Hypothalamus (tissue), 51 donors: ENCODE data around the gene ZNF469.

Experiments
- DNase-seq, 51 donors: peaks; one replicate each; lab custom pipeline; 2025; lab: John Stamatoyannopoulos, UW

The ZNF469 gene

DNA sequence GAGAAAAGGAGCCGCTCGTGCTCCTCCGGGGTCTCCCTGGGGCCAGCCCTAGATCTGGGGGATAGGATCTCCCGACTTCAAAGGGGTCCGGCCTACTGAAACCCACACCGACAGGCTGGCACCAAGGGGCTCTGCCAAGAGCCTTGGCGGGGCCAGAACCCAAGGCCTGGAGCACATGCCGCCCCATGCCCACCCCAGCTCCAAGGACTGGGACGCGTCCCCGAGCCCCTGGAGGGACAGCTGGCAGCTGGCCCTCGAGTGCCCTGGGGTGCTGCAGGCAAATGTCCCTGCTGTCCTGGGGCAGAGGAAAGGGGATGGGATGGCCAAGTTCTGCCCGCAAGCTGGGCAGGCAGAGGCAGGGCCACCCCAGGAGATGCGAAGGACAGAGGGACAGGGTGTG lies 38.5 kb downstream of the ZNF469 start:
- no peak for DNase-seq

- DNase-seq, result no peak
These were observed 39.2 kb downstream of the ZNF469 start for GRCh38 chr16:88421871-88422433.

DNA sequence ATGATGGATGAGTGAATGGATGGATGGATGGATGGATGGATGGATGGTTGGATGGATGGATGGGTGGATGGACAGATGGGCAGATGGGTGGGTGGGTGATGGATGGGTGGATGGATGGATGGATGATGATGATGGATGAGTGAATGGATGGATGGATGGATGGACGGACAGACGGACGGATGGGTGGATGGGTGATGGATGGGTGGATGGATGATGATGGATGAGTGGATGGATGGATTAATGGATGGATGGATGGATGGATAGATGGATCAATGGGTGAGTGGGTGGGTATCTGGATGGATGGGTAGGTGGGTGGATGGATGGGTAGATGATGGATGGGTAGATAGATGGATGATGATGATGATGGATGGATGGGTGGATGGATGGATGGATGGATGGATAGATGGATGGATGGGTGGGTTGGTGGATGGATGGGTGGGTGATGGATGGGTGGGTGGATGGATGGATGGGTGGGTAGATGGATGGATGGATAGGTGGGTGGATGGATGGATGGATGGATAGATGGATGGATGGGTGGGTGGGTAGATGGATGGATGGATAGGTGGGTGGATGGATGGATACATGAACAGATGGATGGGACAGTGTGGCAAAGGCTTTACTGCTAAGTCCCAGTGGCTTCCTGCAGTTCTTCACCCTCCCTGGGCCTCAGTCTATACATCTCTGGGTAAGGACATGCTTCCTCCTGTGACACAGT lies 40.1 kb downstream of the ZNF469 start:
- DNase-seq, result no peak

GRCh38 chr16:88423448-88423850 lies 40.7 kb downstream of the ZNF469 start:
- no peak for DNase-seq

GRCh38 chr16:88424587-88425235 lies 42.0 kb downstream of the ZNF469 start:
- peak in 23 of 51 donors; percentile 12 to 59 (median 30) for DNase-seq

DNA sequence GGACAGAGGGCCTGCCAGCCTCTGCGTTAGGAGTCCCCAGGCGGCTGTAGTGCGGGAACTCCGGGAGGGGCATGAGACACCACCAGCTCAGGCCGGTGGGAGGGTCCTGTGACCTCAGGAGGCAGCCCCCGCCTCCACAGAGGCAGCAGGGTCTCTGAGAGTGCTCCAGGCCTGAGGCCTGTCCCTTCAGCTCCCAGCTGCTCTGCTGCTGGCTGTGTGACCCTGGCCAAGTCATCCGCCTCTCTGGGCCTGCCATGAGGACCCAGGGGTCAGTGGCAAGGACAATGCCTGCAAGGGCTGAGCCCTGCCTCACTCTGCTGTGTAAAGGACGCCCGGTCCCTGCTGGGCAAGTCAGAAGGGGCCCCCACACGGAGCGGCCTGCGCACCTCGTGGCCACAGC lies 43.3 kb downstream of the ZNF469 start:
- DNase-seq, result no peak

GRCh38 chr16:88427376-88427775 lies 44.6 kb downstream of the ZNF469 start:
- no peak for DNase-seq

DNA sequence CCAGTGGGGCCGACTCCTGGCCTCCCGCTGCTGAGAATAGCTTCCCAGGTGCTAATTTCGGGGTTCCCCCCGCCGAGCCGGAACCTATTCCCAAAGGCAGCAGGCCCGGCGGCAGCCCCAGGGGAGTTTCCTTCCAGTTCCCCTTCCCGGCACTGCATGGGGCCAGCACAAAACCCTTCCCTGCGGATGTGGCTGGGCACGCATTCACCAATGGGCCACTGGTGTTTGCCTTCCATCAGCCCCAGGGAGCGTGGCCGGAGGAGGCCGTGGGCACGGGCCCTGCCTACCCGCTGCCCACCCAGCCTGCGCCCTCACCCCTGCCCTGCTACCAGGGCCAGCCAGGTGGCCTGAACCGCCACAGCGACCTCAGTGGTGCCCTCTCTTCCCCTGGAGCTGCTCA lies 45.4 kb downstream of the ZNF469 start:
- peak in 1 of 51 donors; percentile 11 for DNase-seq

DNA sequence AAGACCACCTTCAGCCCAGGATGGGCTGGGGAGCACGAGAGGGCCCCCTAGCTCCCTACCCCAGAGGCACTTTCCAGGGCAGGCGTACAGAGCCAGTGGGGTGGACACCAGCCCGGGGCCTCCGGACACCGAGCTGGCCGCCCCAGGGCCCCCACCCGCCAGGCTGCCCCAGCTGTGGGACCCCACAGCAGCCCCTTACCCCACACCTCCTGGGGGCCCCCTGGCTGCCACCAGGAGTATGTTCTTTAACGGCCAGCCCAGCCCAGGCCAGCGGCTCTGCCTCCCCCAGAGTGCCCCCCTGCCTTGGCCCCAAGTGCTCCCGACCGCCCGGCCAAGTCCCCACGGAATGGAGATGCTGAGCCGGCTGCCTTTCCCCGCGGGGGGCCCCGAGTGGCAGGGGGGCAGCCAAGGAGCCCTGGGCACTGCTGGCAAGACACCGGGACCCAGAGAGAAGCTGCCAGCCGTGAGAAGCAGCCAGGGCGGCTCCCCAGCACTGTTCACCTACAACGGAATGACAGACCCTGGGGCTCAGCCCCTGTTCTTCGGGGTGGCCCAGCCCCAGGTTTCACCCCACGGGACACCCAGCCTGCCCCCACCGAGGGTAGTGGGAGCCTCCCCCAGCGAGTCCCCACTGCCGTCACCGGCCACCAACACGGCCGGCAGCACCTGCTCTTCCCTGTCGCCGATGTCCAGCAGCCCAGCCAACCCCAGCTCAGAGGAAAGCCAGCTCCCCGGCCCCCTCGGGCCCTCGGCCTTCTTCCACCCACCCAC lies 46.0 kb downstream of the ZNF469 start:
- peak in 30 of 51 donors; percentile 7 to 71 (median 42) for DNase-seq

GRCh38 chr16:88429387-88430184 lies 46.8 kb downstream of the ZNF469 start:
- peak in 2 of 51 donors; percentile 18 to 43 for DNase-seq

DNA sequence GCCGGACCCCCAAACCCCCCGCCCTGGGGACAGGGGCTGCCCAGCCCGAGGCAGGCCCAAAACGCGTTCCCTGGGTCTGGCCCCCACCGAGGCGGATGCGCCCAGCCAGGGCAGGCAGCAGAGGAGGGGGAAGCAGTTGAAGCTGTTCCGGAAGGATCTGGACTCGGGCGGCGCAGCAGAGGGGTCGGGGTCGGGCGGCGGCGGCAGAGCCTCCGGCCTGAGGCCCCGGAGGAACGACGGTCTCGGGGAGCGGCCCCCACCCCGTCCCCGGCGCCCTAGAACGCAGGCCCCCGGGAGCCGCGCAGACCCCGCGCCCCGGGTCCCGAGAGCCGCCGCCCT lies 47.4 kb downstream of the ZNF469 start:
- no peak for DNase-seq

DNA sequence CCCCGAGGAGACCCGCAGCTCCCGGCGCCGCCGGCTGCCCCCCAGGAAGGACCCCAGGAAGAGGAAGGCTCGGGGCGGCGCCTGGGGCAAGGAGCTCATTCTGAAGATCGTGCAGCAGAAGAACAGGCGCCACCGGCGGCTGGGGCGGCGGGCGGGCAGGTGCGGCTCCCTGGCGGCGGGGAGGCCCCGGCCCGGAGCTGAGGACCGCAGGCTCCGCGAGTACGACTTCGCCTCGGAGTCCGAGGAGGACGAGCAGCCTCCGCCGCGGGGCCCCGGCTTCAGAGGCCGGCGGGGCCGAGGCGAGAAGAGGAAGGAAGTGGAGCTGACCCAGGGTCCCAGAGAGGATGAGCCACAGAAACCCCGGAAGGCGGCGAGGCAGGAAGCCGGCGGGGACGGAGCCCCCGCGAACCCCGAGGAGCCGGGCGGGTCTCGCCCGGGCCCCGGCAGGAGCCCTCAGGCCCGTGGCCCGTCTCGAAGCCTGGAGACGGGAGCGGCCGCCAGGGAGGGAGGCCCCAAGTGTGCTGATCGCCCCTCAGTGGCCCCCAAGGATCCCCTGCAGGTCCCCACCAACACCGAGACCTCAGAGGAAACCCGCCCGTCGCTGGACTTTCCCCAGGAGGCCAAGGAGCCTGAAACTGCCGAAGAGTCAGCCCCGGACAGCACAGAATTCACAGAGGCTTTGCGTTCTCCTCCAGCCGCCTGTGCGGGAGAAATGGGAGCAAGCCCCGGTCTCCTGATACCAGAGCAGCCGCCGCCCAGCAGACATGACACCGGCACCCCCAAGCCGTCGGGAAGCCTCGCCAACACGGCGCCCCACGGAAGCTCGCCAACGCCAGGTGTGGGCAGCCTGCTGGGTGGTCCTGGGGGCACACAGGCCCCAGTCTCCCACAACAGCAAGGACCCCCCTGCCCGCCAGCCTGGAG lies 48.0 kb downstream of the ZNF469 start:
- DNase-seq, result peak in 8 of 51 donors; percentile 16 to 39 (median 24)

GRCh38 chr16:88431651-88432050 lies 48.9 kb downstream of the ZNF469 start:
- DNase-seq, result no peak

GRCh38 chr16:88432174-88432573 lies 49.4 kb downstream of the ZNF469 start:
- DNase-seq, result no peak
